ENCODE measurements around the gene C2orf69. TPM values are rescaled to one million over a fixed set of nuclear protein-coding genes. Genes with fewer than 3 reads are reported as not detected.

Gene C2orf69, protein sequence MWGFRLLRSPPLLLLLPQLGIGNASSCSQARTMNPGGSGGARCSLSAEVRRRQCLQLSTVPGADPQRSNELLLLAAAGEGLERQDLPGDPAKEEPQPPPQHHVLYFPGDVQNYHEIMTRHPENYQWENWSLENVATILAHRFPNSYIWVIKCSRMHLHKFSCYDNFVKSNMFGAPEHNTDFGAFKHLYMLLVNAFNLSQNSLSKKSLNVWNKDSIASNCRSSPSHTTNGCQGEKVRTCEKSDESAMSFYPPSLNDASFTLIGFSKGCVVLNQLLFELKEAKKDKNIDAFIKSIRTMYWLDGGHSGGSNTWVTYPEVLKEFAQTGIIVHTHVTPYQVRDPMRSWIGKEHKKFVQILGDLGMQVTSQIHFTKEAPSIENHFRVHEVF
- total RNA-seq = 16.6 and 18.0 TPM in 2 replicates

GRCh38 chr2:199911052-199911876 is at the start of gene C2orf69:
TSS of gene C2orf69 (plus strand) at chr2:199911293. CDS start at chr2:199911439, 146 bp downstream.
- H3K9me3 Mint-ChIP-seq = peaks cover 5% of the 10 kb centered on the region
- peak within 1 kb of the TSS; percentile 100 for H3K4me3 Mint-ChIP-seq
- peak; percentile 86 for DNase-seq (ENCODE audit: low spot score)
- peaks cover 21% of the 10 kb centered on the region for H3K36me3 Mint-ChIP-seq (ENCODE audit: low read depth)
- H3K4me1 Mint-ChIP-seq (ENCODE audit: low read depth) = peaks cover 39% of the 10 kb centered on the region
- H3K27me3 Mint-ChIP-seq (ENCODE audit: insufficient read depth) = peaks cover 3% of the 10 kb centered on the region
- intact Hi-C loops (cut with micrococcal nuclease) = loop anchor here (1.0 to 5.0 kb wide), 7 partner anchors 44 to 1871 kb away; partner anchors contain the start of genes ALS2, BZW1, CFLAR and FTCDNL1
- H3K27ac Mint-ChIP-seq = peak within 1 kb of the TSS; percentile 99

DNA sequence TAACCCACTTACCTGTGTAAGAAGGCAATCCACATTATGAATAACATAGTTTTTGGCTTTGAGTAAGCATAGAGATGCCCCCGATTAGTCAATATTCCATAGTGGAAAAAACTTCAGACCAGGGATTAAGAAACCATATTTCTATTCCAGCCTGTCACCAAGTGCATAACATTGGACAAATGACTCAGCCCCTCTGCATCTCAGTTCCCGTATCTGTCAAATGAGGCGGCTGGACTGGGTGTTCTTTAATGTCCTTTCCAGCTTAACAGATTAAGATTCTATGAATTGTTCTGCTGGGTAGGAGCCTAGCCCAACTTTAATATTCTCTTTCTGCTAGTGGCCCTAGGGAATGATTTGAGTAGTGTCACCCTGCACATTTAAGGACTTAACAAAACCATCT is 48.3 kb upstream of the C2orf69 start:
- intact Hi-C loops (cut with micrococcal nuclease) = loop anchor here (5.0 kb wide), 1 partner anchor 80 kb away; no protein-coding TSS in a partner anchor
- H3K27ac Mint-ChIP-seq = no peak overlapping the region

GRCh38 chr2:199865905-199866304 is 45.2 kb upstream of the C2orf69 start:
- no peak for DNase-seq (ENCODE audit: low spot score)
- Mint-ChIP-seq H3K27ac (no peak overlapping the region), H3K4me3 (no peak overlapping the region), H3K9me3 (no peaks in the 10 kb centered on the region), H3K36me3 (ENCODE audit: low read depth) (no peaks in the 10 kb centered on the region), H3K27me3 (ENCODE audit: insufficient read depth) (peaks cover 47% of the 10 kb centered on the region), H3K4me1 (ENCODE audit: low read depth) (no peaks in the 10 kb centered on the region)
- intact Hi-C loops (cut with micrococcal nuclease) = no loop called here

More for the DNA sequence above, 48.3 kb upstream of the C2orf69 start:
- DNase-seq (ENCODE audit: low spot score) = no peak
- Mint-ChIP-seq H3K4me3 (no peak overlapping the region), H3K9me3 (no peaks in the 10 kb centered on the region), H3K36me3 (ENCODE audit: low read depth) (no peaks in the 10 kb centered on the region), H3K4me1 (ENCODE audit: low read depth) (no peaks in the 10 kb centered on the region), H3K27me3 (ENCODE audit: insufficient read depth) (peaks cover 39% of the 10 kb centered on the region)

GRCh38 chr2:199868431-199869226 is 42.5 kb upstream of the C2orf69 start:
- Mint-ChIP-seq H3K27me3 (ENCODE audit: insufficient read depth) (peaks cover 32% of the 10 kb centered on the region), H3K4me1 (ENCODE audit: low read depth) (no peaks in the 10 kb centered on the region)
- intact Hi-C loops (cut with micrococcal nuclease) = no loop called here

GRCh38 chr2:199869227-199869541 is 41.9 kb upstream of the C2orf69 start:
- no peak for DNase-seq (ENCODE audit: low spot score)
- intact Hi-C loops (cut with micrococcal nuclease) = no loop called here
- H3K4me1 Mint-ChIP-seq (ENCODE audit: low read depth) = no peaks in the 10 kb centered on the region
- no peak overlapping the region for H3K27ac Mint-ChIP-seq
- H3K36me3 Mint-ChIP-seq (ENCODE audit: low read depth) = no peaks in the 10 kb centered on the region
- H3K9me3 Mint-ChIP-seq = peaks cover 5% of the 10 kb centered on the region
- H3K4me3 Mint-ChIP-seq = no peak overlapping the region
- H3K27me3 Mint-ChIP-seq (ENCODE audit: insufficient read depth) = peaks cover 27% of the 10 kb centered on the region

More at GRCh38 chr2:199868431-199869226, 42.5 kb upstream of the C2orf69 start:
- Mint-ChIP-seq H3K36me3 (ENCODE audit: low read depth) (no peaks in the 10 kb centered on the region), H3K9me3 (no peaks in the 10 kb centered on the region), H3K4me3 (no peak overlapping the region), H3K27ac (no peak overlapping the region)
- DNase-seq (ENCODE audit: low spot score) = no peak

GRCh38 chr2:199869653-199870052 is 41.4 kb upstream of the C2orf69 start:
- Mint-ChIP-seq H3K27ac (no peak overlapping the region), H3K27me3 (ENCODE audit: insufficient read depth) (peaks cover 26% of the 10 kb centered on the region), H3K4me3 (no peak overlapping the region), H3K9me3 (peaks cover 10% of the 10 kb centered on the region), H3K4me1 (ENCODE audit: low read depth) (no peaks in the 10 kb centered on the region), H3K36me3 (ENCODE audit: low read depth) (no peaks in the 10 kb centered on the region)
- intact Hi-C loops (cut with micrococcal nuclease) = no loop called here
- no peak for DNase-seq (ENCODE audit: low spot score)

DNA sequence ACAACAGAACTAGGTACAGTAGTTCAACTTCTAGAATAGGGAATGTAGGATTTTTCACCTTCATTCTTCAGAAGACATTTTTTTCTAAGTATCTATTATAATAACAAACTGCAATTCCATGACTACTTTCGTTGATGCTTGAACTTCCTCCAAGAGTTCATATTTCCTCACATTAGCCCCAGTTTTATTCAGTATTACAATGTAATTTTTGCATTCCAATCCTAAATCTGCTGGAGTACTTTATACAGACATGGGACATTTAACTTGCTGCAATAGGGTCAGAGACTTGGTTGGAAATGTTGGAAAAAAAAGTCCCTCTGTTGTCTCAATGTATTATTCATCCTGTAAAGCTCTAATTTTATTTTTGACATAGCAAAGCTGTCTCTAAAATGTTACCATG is 40.5 kb upstream of the C2orf69 start:
- no peak overlapping the region for H3K4me3 Mint-ChIP-seq

DNA sequence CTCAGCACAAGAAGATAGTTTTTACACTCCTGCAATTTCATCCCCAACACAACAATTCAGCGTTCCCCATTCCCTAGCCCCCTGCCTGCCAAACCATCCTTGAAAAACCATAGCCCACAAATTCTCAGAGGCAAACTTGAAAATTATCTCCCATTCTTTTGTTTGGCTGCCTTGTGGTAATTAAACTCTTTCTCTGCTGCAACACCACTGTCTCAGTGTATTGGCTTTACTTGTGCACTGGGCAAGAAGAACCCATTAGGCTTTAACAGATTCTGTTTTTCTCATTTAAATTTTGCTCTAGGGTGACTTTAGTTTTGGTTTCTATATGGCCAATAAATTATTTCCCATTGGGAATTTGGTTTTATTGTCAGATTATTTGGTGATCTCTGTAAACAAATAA is 36.9 kb upstream of the C2orf69 start:
- Mint-ChIP-seq H3K27me3 (ENCODE audit: insufficient read depth) (peaks cover 16% of the 10 kb centered on the region), H3K4me1 (ENCODE audit: low read depth) (no peaks in the 10 kb centered on the region), H3K4me3 (no peak overlapping the region), H3K36me3 (ENCODE audit: low read depth) (no peaks in the 10 kb centered on the region), H3K9me3 (peaks cover 15% of the 10 kb centered on the region), H3K27ac (no peak overlapping the region)
- intact Hi-C loops (cut with micrococcal nuclease) = no loop called here
- DNase-seq (ENCODE audit: low spot score) = no peak

More for the DNA sequence above, 40.5 kb upstream of the C2orf69 start:
- peaks cover 20% of the 10 kb centered on the region for H3K27me3 Mint-ChIP-seq (ENCODE audit: insufficient read depth)
- H3K36me3 Mint-ChIP-seq (ENCODE audit: low read depth) = no peaks in the 10 kb centered on the region
- no peak overlapping the region for H3K27ac Mint-ChIP-seq
- DNase-seq (ENCODE audit: low spot score) = no peak
- H3K9me3 Mint-ChIP-seq = peaks cover 15% of the 10 kb centered on the region
- intact Hi-C loops (cut with micrococcal nuclease) = no loop called here
- H3K4me1 Mint-ChIP-seq (ENCODE audit: low read depth) = no peaks in the 10 kb centered on the region

- H3K27ac Mint-ChIP-seq = no peak overlapping the region
Observed at GRCh38 chr2:199875400-199875799, 35.7 kb upstream of the C2orf69 start.

GRCh38 chr2:199882667-199883066 is 28.4 kb upstream of the C2orf69 start:
- peaks cover 3% of the 10 kb centered on the region for H3K27me3 Mint-ChIP-seq (ENCODE audit: insufficient read depth)
- H3K36me3 Mint-ChIP-seq (ENCODE audit: low read depth) = no peaks in the 10 kb centered on the region
- H3K27ac Mint-ChIP-seq = no peak overlapping the region
- no peaks in the 10 kb centered on the region for H3K4me1 Mint-ChIP-seq (ENCODE audit: low read depth)
- H3K4me3 Mint-ChIP-seq = no peak overlapping the region
- no peak for DNase-seq (ENCODE audit: low spot score)
- no peaks in the 10 kb centered on the region for H3K9me3 Mint-ChIP-seq
- intact Hi-C loops (cut with micrococcal nuclease) = no loop called here

More at GRCh38 chr2:199875400-199875799, 35.7 kb upstream of the C2orf69 start:
- Mint-ChIP-seq H3K4me1 (ENCODE audit: low read depth) (no peaks in the 10 kb centered on the region), H3K9me3 (peaks cover 15% of the 10 kb centered on the region), H3K4me3 (no peak overlapping the region), H3K36me3 (ENCODE audit: low read depth) (no peaks in the 10 kb centered on the region), H3K27me3 (ENCODE audit: insufficient read depth) (peaks cover 10% of the 10 kb centered on the region)
- intact Hi-C loops (cut with micrococcal nuclease) = no loop called here
- DNase-seq (ENCODE audit: low spot score) = no peak

GRCh38 chr2:199883474-199884212 is 27.4 kb upstream of the C2orf69 start:
- intact Hi-C loops (cut with micrococcal nuclease) = no loop called here
- no peaks in the 10 kb centered on the region for H3K4me1 Mint-ChIP-seq (ENCODE audit: low read depth)
- H3K27ac Mint-ChIP-seq = no peak overlapping the region
- H3K27me3 Mint-ChIP-seq (ENCODE audit: insufficient read depth) = peaks cover 5% of the 10 kb centered on the region
- DNase-seq (ENCODE audit: low spot score) = no peak
- no peaks in the 10 kb centered on the region for H3K36me3 Mint-ChIP-seq (ENCODE audit: low read depth)
- H3K9me3 Mint-ChIP-seq = no peaks in the 10 kb centered on the region
- no peak overlapping the region for H3K4me3 Mint-ChIP-seq

- Mint-ChIP-seq H3K4me3 (no peak overlapping the region), H3K4me1 (ENCODE audit: low read depth) (no peaks in the 10 kb centered on the region), H3K27ac (no peak overlapping the region), H3K9me3 (no peaks in the 10 kb centered on the region), H3K27me3 (ENCODE audit: insufficient read depth) (peaks cover 15% of the 10 kb centered on the region), H3K36me3 (ENCODE audit: low read depth) (no peaks in the 10 kb centered on the region)
- no peak for DNase-seq (ENCODE audit: low spot score)
- intact Hi-C loops (cut with micrococcal nuclease) = no loop called here
Observed at GRCh38 chr2:199895406-199895805, 15.7 kb upstream of the C2orf69 start.
